Measurements from ENCODE around the gene CPED1. TPM values are rescaled to one million over a fixed set of nuclear protein-coding genes. Genes with fewer than 3 reads are reported as not detected.

The CPED1 gene
- total and polyA plus RNA-seq, 2 donors (not counting 1 experiment from before 2014, with no cell fraction given): 70.2 to 196 TPM

- H2AFZ ChIP-seq (ENCODE audit: low read length): no peak overlapping the region
- TF ChIP-seq EZH2 (IDR thresholded peaks at IDR 0.05; ENCODE audit: low read length, missing control alignments) (no peak), CTCF (conservative IDR thresholded peaks at IDR 0.05 in 1 of 2, IDR thresholded peaks at IDR 0.05 in 1 of 2; ENCODE audit: low read depth in 1 of 2, low read length in 2 of 2) (no peak)
- no peak overlapping the region for H3K27ac ChIP-seq (ENCODE audit: insufficient read depth, low read length)
- H4K20me1 ChIP-seq (ENCODE audit: control insufficient read depth, extremely low read depth, insufficient read depth, low read length): no peaks in the 10 kb centered on the region
- no peaks in the 10 kb centered on the region for H3K27me3 ChIP-seq (ENCODE audit: control insufficient read depth, insufficient read depth, low read length)
- H3K4me3 ChIP-seq (replicated peaks in 1 of 4; ENCODE audit: control extremely low read depth in 1 of 4, insufficient read depth in 1 of 4, low read depth in 3 of 4, low read length in 4 of 4): no peak overlapping the region
- peaks cover 78% of the 10 kb centered on the region for H3K79me2 ChIP-seq (ENCODE audit: control insufficient read depth, insufficient read depth, low read length)
- DNase-seq (ENCODE audit: low read depth in 2 of 2): no peak
- peaks cover 18% of the 10 kb centered on the region for H3K4me1 ChIP-seq (ENCODE audit: control insufficient read depth, extremely low read depth, insufficient read depth, low read length)
- H3K4me2 ChIP-seq (ENCODE audit: extremely low read depth, insufficient read depth, low read length): peak overlapping the region; percentile 40
- no peaks in the 10 kb centered on the region for H3K9me3 ChIP-seq (ENCODE audit: control insufficient read depth, insufficient read depth, low read depth, low read length)
- H3K9ac ChIP-seq (ENCODE audit: insufficient read depth, low read length): no peak overlapping the region
- H3K36me3 ChIP-seq (ENCODE audit: control insufficient read depth, insufficient read depth, low read length): no peaks in the 10 kb centered on the region
These were observed 10.0 kb downstream of the CPED1 start for GRCh38 chr7:120998520-120998919.

GRCh38 chr7:120998996-120999565 is 10.6 kb downstream of the CPED1 start:
- Histone ChIP-seq H2AFZ (ENCODE audit: low read length) (no peak overlapping the region), H3K9ac (ENCODE audit: insufficient read depth, low read length) (no peak overlapping the region), H3K9me3 (ENCODE audit: control insufficient read depth, insufficient read depth, low read depth, low read length) (no peaks in the 10 kb centered on the region), H3K4me2 (ENCODE audit: extremely low read depth, insufficient read depth, low read length) (peak overlapping the region; percentile 53), H3K79me2 (ENCODE audit: control insufficient read depth, insufficient read depth, low read length) (peaks cover 78% of the 10 kb centered on the region), H3K4me1 (ENCODE audit: control insufficient read depth, extremely low read depth, insufficient read depth, low read length) (peaks cover 14% of the 10 kb centered on the region), H4K20me1 (ENCODE audit: control insufficient read depth, extremely low read depth, insufficient read depth, low read length) (no peaks in the 10 kb centered on the region), H3K4me3 (replicated peaks in 1 of 4; ENCODE audit: control extremely low read depth in 1 of 4, insufficient read depth in 1 of 4, low read depth in 3 of 4, low read length in 4 of 4) (peak overlapping the region in 1 of 4 experiments; percentile 48), H3K36me3 (ENCODE audit: control insufficient read depth, insufficient read depth, low read length) (no peaks in the 10 kb centered on the region), H3K27me3 (ENCODE audit: control insufficient read depth, insufficient read depth, low read length) (no peaks in the 10 kb centered on the region), H3K27ac (ENCODE audit: insufficient read depth, low read length) (peak overlapping the region; percentile 57)
- no peak for DNase-seq (ENCODE audit: low read depth in 2 of 2)
- TF ChIP-seq CTCF (conservative IDR thresholded peaks at IDR 0.05 in 1 of 2, IDR thresholded peaks at IDR 0.05 in 1 of 2; ENCODE audit: low read depth in 1 of 2, low read length in 2 of 2) (no peak), EZH2 (IDR thresholded peaks at IDR 0.05; ENCODE audit: low read length, missing control alignments) (no peak)

GRCh38 chr7:121000081-121000983 is 11.8 kb downstream of the CPED1 start:
- peak; percentile 59 to 90 for DNase-seq (ENCODE audit: low read depth in 2 of 2)
- H3K36me3 ChIP-seq (ENCODE audit: control insufficient read depth, insufficient read depth, low read length): no peaks in the 10 kb centered on the region
- peak overlapping the region; percentile 57 for H3K27ac ChIP-seq (ENCODE audit: insufficient read depth, low read length)
- H2AFZ ChIP-seq (ENCODE audit: low read length): no peak overlapping the region
- no peaks in the 10 kb centered on the region for H3K27me3 ChIP-seq (ENCODE audit: control insufficient read depth, insufficient read depth, low read length)
- no peak for TF ChIP-seq EZH2 (IDR thresholded peaks at IDR 0.05; ENCODE audit: low read length, missing control alignments)
- TF ChIP-seq CTCF (conservative IDR thresholded peaks at IDR 0.05 in 1 of 2, IDR thresholded peaks at IDR 0.05 in 1 of 2; ENCODE audit: low read depth in 1 of 2, low read length in 2 of 2): no peak
- peaks cover 70% of the 10 kb centered on the region for H3K79me2 ChIP-seq (ENCODE audit: control insufficient read depth, insufficient read depth, low read length)
- H3K4me2 ChIP-seq (ENCODE audit: extremely low read depth, insufficient read depth, low read length): peak overlapping the region; percentile 53
- no peak overlapping the region for H3K9ac ChIP-seq (ENCODE audit: insufficient read depth, low read length)
- H3K4me1 ChIP-seq (ENCODE audit: control insufficient read depth, extremely low read depth, insufficient read depth, low read length): peaks cover 14% of the 10 kb centered on the region
- no peaks in the 10 kb centered on the region for H4K20me1 ChIP-seq (ENCODE audit: control insufficient read depth, extremely low read depth, insufficient read depth, low read length)
- no peaks in the 10 kb centered on the region for H3K9me3 ChIP-seq (ENCODE audit: control insufficient read depth, insufficient read depth, low read depth, low read length)
- H3K4me3 ChIP-seq (replicated peaks in 1 of 4; ENCODE audit: control extremely low read depth in 1 of 4, insufficient read depth in 1 of 4, low read depth in 3 of 4, low read length in 4 of 4): peak overlapping the region; percentile 14 to 48 (median 28)

Measured in fibroblast of lung (primary cell).